Ovary (tissue), 9 donors: ENCODE data around the gene MARCO. TPM values are rescaled to one million over a fixed set of nuclear protein-coding genes. Genes with fewer than 3 reads are reported as not detected.

Experiments used
- DNase-seq, 5 donors: peaks; one replicate each; pipeline ENCODE4 v3.0.0-alpha.2; 2019 to 2020
- H3K27ac ChIP-seq, 2 donors: fragments of 200-600 bp; one replicate each; pipeline versions ENCODE4 v1.5.1 to v1.8.0; 2019 to 2022
- H3K27me3 ChIP-seq: fragments of 200-600 bp; one replicate; pipeline ENCODE4 v1.8.0; 2022
- H3K36me3 ChIP-seq: fragments of 200-600 bp; sonication (generic); one replicate; pipeline ENCODE4 v1.5.1; 2019
- H3K4me1 ChIP-seq: one replicate; pipeline ENCODE4 v1.8.1; 2013; ENCODE audit warnings: mild to moderate bottlenecking, moderate library complexity; ENCODE audit not compliant: insufficient read depth
- H3K4me3 ChIP-seq: fragments of 200-600 bp; sonication (generic); one replicate; pipeline ENCODE4 v1.5.1; 2017
- H3K9me3 ChIP-seq, 2 donors: fragments of 200-600 bp in 1 of 2; sonication (generic) in 1 of 2; one replicate each; pipeline versions ENCODE4 v1.5.1 to v1.8.1; 2013 to 2019; ENCODE audit warnings: mild to moderate bottlenecking in 1 of 2, moderate library complexity in 1 of 2
- EP300 ChIP-seq: sonication (generic); formaldehyde crosslinking; IDR thresholded peaks from one replicate; pipeline ENCODE4 v1.6.1; 2017; ENCODE audit warnings: antibody characterized with exemption
- POLR2A ChIP-seq: fragments of 450-650 bp; IDR thresholded peaks from one replicate; pipeline ENCODE4 v1.6.1; 2017; ENCODE audit warnings: antibody characterized with exemption, mild to moderate bottlenecking, moderate library complexity
- WGBS, 3 donors: extraction: QIAGEN DNeasy Blood & Tissue Kit in 1 of 3; methylation state at CpG; one replicate each; pipeline versions ENCODE4 v1.1.5 to v1.1.7; 2013 to 2017; 5-methylcytosine and 5-hydroxymethylcytosine counted together
- intact Hi-C, 4 donors: fragments of 100-400 bp; cut with DNase I; formaldehyde crosslinking; loops; one replicate each; pipeline versions ENCODE4 v1.11.0 to v1.15.1; 2022 to 2023
- polyA plus RNA-seq, 2 donors: library from polyadenylated mRNA; stranded (reverse); fragments of 200-250 nt in 1 of 2; fragments of 350-450 nt in 1 of 2; fragmentation: Illumina TruSeq in 1 of 2; extraction: RNeasy Lipid Tissue Mini Kit (QIAGEN cat#74804) in 1 of 2; gene quantifications; one replicate each; pipeline ENCODE4 v1.2.3, GENCODE V29; 2013 to 2014
- total RNA-seq, 7 donors: library from RNA; depleted of rRNA in 2 of 7; stranded (reverse); fragments of >200 nt in 2 of 7; fragmentation: NEBNext Ultra II Directional in 3 of 7; extraction: Animal tissue kit (Norgen Biotek cat#: 25700) in 3 of 7; gene quantifications; one replicate each; pipeline versions ENCODE4 v1.1.0 to v1.2.4, GENCODE V29; 2016 to 2023
- TF ChIP-seq, protein P1 (sequence below), 3 donors: fragments of 450-650 bp in 2 of 3; fragments of 200-600 bp in 1 of 3; IDR thresholded peaks; one replicate each; pipeline versions ENCODE4 v1.5.1 to v1.8.0; 2016 to 2022; ENCODE audit warnings: antibody characterized with exemption in 3 of 3, mild to moderate bottlenecking in 1 of 3
- donor health status: DM: no; HTN: no; CAD: no; lungs with moderate emphysema.
- donor health status: DM: no; HTN: no; CAD: no.
- donor health status: Bipolar disorder and iron deficiency.
- donor health status: DM: yes; HTN: yes; CAD: no.
- donor health status: DM: no; HTN: no; CAD: no.
- donor health status: DM: yes; HTN: yes; CAD: no.

The MARCO gene
- total and polyA plus RNA-seq, 9 donors = 1.1 to 19.9 (median 6.0) TPM

DNA sequence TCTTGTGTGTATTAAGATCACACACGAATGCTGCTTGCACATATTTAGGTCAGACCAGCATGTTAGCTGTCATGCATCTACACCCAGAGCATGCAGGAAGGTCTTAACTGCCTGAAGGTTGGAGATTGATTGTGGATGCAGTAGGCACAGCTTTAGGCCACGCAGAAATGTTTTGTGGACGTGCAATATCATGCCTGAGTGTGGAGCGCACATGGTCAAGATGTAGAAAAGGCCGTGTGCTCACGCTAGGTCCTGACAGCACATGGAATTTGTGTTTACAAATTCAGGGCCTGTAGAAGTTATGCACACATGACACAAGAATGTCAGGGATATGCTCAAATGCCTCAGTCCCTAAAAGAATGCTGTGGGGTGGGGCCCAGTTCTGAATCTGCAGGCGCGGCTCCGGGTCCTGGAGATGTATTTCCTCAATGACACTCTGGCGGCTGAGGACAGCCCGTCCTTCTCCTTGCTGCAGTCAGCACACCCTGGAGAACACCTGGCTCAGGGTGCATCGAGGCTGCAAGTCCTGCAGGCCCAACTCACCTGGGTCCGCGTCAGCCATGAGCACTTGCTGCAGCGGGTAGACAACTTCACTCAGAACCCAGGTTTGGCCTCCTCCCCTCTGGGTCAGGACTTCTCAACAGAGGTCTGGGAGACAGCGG is 27.9 kb downstream of the MARCO start:
- Histone ChIP-seq H3K27ac (no peak overlapping the region), H3K36me3 (no peaks in the 10 kb centered on the region), H3K27me3 (no peaks in the 10 kb centered on the region), H3K4me3 (no peak overlapping the region), H3K9me3 (no peaks in the 10 kb centered on the region), H3K4me1 (no peaks in the 10 kb centered on the region)
- DNase-seq = no peak
- WGBS, 3 donors = 85 to 91% (median 86%) methylated on average over 16 of the region's 16 CpGs
- TF ChIP-seq POLR2A (no peak), EP300 (no peak)
- TF ChIP-seq, protein P1, sequence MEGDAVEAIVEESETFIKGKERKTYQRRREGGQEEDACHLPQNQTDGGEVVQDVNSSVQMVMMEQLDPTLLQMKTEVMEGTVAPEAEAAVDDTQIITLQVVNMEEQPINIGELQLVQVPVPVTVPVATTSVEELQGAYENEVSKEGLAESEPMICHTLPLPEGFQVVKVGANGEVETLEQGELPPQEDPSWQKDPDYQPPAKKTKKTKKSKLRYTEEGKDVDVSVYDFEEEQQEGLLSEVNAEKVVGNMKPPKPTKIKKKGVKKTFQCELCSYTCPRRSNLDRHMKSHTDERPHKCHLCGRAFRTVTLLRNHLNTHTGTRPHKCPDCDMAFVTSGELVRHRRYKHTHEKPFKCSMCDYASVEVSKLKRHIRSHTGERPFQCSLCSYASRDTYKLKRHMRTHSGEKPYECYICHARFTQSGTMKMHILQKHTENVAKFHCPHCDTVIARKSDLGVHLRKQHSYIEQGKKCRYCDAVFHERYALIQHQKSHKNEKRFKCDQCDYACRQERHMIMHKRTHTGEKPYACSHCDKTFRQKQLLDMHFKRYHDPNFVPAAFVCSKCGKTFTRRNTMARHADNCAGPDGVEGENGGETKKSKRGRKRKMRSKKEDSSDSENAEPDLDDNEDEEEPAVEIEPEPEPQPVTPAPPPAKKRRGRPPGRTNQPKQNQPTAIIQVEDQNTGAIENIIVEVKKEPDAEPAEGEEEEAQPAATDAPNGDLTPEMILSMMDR (IDR thresholded peaks at IDR 0.05) = no peak
- intact Hi-C loops = no loop called here

- TF ChIP-seq POLR2A (no peak), EP300 (no peak)
- TF ChIP-seq, protein P1 (IDR thresholded peaks at IDR 0.05) = no peak
- no peak overlapping the region for H3K4me3 ChIP-seq
- H3K27me3 ChIP-seq = no peaks in the 10 kb centered on the region
- WGBS, 3 donors = 68 to 75% (median 71%) methylated on average over 10 of the region's 10 CpGs
- H3K27ac ChIP-seq = no peak overlapping the region
- no peaks in the 10 kb centered on the region for H3K4me1 ChIP-seq
- intact Hi-C loops = no loop called here
- H3K36me3 ChIP-seq = no peaks in the 10 kb centered on the region
- DNase-seq = no peak
- no peaks in the 10 kb centered on the region for H3K9me3 ChIP-seq
These were observed 28.6 kb downstream of the MARCO start for GRCh38 chr2:118970396-118971135.

DNA sequence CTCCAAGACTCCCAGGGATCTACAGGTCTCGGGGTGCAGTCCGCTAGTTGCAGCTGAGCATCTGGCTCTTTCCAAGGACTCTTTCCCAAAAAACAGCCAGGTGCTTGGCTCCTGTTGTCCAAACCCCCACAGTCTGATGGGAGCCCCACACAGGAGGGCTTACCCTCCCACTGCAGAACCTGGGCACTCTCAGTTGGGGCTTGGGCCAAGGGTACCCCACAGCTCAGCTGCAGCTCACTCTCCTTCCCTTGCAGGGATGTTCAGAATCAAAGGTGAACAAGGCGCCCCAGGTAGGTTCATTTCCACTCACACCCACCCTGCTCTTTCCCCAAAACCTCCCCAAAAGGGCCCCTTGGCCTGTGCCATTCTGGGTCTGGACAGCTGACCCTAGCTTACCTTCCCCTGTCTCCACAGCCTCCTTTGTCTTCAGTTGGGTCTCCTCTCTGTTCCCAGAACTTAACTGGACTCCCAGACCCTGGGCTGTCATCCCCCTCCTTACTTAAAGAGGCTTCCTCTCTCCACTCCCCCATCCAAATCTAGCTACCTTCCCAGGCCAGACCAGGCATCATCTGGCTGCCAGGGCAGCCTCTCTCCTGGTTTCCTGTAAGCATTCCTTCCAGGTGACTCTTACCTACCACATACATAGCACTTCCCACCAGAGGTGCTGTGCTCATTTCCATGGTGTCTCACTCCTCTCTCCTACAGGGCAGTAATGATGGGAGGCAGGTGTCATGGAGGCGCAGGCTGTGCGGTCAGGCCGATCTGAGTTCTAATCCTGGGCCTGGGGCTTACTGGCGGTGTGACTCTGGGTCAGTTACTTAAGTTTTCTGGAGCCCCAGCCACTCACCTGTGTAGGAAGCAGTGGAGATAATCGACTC is 29.5 kb downstream of the MARCO start:
- 79 to 89% (median 86%) methylated on average over 8 of the region's 8 CpGs for WGBS, 3 donors
- Histone ChIP-seq H3K4me1 (no peaks in the 10 kb centered on the region), H3K9me3 (no peaks in the 10 kb centered on the region), H3K36me3 (no peaks in the 10 kb centered on the region), H3K4me3 (no peak overlapping the region), H3K27me3 (no peaks in the 10 kb centered on the region), H3K27ac (no peak overlapping the region)
- no peak for TF ChIP-seq EP300
- no peak for TF ChIP-seq POLR2A
- TF ChIP-seq, protein P1 (IDR thresholded peaks at IDR 0.05) = no peak
- intact Hi-C loops = no loop called here
- no peak for DNase-seq

GRCh38 chr2:118973542-118973951 is 31.6 kb downstream of the MARCO start:
- DNase-seq = no peak
- H3K27me3 ChIP-seq = no peaks in the 10 kb centered on the region
- 49 to 58% (median 53%) methylated on average over 4 of the region's 4 CpGs for WGBS, 3 donors
- H3K36me3 ChIP-seq = no peaks in the 10 kb centered on the region
- TF ChIP-seq, protein P1 (IDR thresholded peaks at IDR 0.05) = no peak
- TF ChIP-seq POLR2A (no peak), EP300 (no peak)
- no peak overlapping the region for H3K4me3 ChIP-seq
- intact Hi-C loops = no loop called here
- no peaks in the 10 kb centered on the region for H3K9me3 ChIP-seq
- no peak overlapping the region for H3K27ac ChIP-seq
- H3K4me1 ChIP-seq = no peaks in the 10 kb centered on the region
